WTC11 (cell line): ENCODE measurements around the gene ZNF80.

ENCODE experiments used
- GABPB1 ChIP-seq: sonication (generic); formaldehyde crosslinking; IDR thresholded peaks from 2 replicates; pipeline ENCODE4 v1.8.1; 2023; ENCODE audit warnings: mild to moderate bottlenecking, missing genetic modification reagents
- TF ChIP-seq, protein P1 (sequence below): sonication (generic); formaldehyde crosslinking; IDR thresholded peaks from 2 replicates; pipeline ENCODE4 v1.8.1; 2022; ENCODE audit warnings: missing genetic modification reagents, borderline replicate concordance
- TF ChIP-seq, protein P2 (sequence below): fragments of 200-600 bp; IDR thresholded peaks from 2 replicates; pipeline ENCODE4 v1.8.0; 2022; ENCODE audit warnings: antibody characterized with exemption
- TF ChIP-seq, protein P3 (sequence below): sonication (generic); formaldehyde crosslinking; conservative IDR thresholded peaks from 2 replicates; pipeline ENCODE4 v1.8.1; 2022; ENCODE audit warnings: mild to moderate bottlenecking, missing genetic modification reagents
- TF ChIP-seq, protein P4 (sequence below): sonication (generic); formaldehyde crosslinking; IDR thresholded peaks from 2 replicates; pipeline ENCODE4 v1.8.1; 2023; ENCODE audit warnings: mild to moderate bottlenecking, moderate library complexity, missing genetic modification reagents
- TF ChIP-seq, protein P5 (sequence below): fragments of 250-450 bp; sonication (Bioruptor Pico); IDR thresholded peaks from 2 replicates; pipeline ENCODE4 v1.9.0; 2021; ENCODE audit warnings: mild to moderate bottlenecking

DNA sequence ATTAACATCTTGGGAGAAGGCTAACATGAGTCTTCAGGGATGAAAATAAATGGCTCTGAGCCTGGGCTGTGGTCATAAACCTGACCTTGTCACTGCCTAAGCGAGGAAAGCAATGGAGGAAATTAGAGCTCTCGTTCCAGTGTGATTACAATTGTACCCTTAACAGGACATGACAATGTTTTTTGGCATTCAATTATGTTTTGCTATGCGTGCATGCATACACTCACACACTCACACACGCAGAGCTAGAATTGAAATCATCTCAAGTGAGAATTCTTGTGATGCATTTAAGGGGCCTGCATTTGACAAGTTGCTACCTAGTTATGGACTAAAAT, 24.1 kb downstream of the ZNF80 start:
- TF ChIP-seq, protein P1, sequence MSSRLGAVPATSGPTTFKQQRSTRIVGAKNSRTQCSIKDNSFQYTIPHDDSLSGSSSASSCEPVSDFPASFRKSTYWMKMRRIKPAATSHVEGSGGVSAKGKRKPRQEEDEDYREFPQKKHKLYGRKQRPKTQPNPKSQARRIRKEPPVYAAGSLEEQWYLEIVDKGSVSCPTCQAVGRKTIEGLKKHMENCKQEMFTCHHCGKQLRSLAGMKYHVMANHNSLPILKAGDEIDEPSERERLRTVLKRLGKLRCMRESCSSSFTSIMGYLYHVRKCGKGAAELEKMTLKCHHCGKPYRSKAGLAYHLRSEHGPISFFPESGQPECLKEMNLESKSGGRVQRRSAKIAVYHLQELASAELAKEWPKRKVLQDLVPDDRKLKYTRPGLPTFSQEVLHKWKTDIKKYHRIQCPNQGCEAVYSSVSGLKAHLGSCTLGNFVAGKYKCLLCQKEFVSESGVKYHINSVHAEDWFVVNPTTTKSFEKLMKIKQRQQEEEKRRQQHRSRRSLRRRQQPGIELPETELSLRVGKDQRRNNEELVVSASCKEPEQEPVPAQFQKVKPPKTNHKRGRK (CRISPR knock-in tag), result no peak
- TF ChIP-seq, protein P2, sequence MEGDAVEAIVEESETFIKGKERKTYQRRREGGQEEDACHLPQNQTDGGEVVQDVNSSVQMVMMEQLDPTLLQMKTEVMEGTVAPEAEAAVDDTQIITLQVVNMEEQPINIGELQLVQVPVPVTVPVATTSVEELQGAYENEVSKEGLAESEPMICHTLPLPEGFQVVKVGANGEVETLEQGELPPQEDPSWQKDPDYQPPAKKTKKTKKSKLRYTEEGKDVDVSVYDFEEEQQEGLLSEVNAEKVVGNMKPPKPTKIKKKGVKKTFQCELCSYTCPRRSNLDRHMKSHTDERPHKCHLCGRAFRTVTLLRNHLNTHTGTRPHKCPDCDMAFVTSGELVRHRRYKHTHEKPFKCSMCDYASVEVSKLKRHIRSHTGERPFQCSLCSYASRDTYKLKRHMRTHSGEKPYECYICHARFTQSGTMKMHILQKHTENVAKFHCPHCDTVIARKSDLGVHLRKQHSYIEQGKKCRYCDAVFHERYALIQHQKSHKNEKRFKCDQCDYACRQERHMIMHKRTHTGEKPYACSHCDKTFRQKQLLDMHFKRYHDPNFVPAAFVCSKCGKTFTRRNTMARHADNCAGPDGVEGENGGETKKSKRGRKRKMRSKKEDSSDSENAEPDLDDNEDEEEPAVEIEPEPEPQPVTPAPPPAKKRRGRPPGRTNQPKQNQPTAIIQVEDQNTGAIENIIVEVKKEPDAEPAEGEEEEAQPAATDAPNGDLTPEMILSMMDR, result no peak
- TF ChIP-seq, protein P3, sequence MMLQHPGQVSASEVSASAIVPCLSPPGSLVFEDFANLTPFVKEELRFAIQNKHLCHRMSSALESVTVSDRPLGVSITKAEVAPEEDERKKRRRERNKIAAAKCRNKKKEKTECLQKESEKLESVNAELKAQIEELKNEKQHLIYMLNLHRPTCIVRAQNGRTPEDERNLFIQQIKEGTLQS (CRISPR knock-in tag), result no peak
- TF ChIP-seq, protein P4, sequence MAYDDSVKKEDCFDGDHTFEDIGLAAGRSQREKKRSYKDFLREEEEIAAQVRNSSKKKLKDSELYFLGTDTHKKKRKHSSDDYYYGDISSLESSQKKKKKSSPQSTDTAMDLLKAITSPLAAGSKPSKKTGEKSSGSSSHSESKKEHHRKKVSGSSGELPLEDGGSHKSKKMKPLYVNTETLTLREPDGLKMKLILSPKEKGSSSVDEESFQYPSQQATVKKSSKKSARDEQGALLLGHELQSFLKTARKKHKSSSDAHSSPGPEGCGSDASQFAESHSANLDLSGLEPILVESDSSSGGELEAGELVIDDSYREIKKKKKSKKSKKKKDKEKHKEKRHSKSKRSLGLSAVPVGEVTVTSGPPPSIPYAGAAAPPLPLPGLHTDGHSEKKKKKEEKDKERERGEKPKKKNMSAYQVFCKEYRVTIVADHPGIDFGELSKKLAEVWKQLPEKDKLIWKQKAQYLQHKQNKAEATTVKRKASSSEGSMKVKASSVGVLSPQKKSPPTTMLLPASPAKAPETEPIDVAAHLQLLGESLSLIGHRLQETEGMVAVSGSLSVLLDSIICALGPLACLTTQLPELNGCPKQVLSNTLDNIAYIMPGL (CRISPR knock-in tag), result no peak
- no peak for TF ChIP-seq GABPB1
- TF ChIP-seq, protein P5, sequence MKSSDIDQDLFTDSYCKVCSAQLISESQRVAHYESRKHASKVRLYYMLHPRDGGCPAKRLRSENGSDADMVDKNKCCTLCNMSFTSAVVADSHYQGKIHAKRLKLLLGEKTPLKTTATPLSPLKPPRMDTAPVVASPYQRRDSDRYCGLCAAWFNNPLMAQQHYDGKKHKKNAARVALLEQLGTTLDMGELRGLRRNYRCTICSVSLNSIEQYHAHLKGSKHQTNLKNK, result no peak
